Liver (tissue), 9 donors: ENCODE results near the gene CH25H. TPM values are rescaled to one million over a fixed set of nuclear protein-coding genes. Genes with fewer than 3 reads are reported as not detected.
A peak's percentile ranks its signal among the peaks of the same experiment; 100 is the strongest.

Experiments used
- DNase-seq: peaks from one replicate; pipeline ENCODE4 v3.0.0-alpha.2; 2017; ENCODE audit warnings: low spot score
- H3K27ac ChIP-seq, 2 donors: one replicate each; pipeline ENCODE4 v1.7.0; 2013; ENCODE audit warnings: inconsistent platforms in 2 of 2, low read length in 2 of 2, control low read depth in 1 of 2, low read depth in 1 of 2, mild to moderate bottlenecking in 1 of 2
- H3K27me3 ChIP-seq, 4 donors: one replicate each; pipeline versions ENCODE4 v1.6.1 to v1.7.0; 2013; ENCODE audit warnings: low read length in 3 of 4, inconsistent platforms in 1 of 4, mild to moderate bottlenecking in 1 of 4, moderate library complexity in 1 of 4; ENCODE audit not compliant: control insufficient read depth in 4 of 4, insufficient read depth in 4 of 4
- H3K36me3 ChIP-seq, 4 donors: one replicate each; pipeline versions ENCODE4 v1.6.1 to v1.7.0; 2013; ENCODE audit warnings: low read length in 3 of 4, mild to moderate bottlenecking in 3 of 4, low read depth in 1 of 4, moderate library complexity in 1 of 4; ENCODE audit not compliant: control insufficient read depth in 4 of 4, insufficient read depth in 3 of 4
- H3K4me1 ChIP-seq, 4 donors: one replicate each; pipeline versions ENCODE4 v1.6.1 to v1.7.0; 2013; ENCODE audit warnings: low read length in 3 of 4, mild to moderate bottlenecking in 3 of 4, moderate library complexity in 1 of 4; ENCODE audit not compliant: control insufficient read depth in 4 of 4, insufficient read depth in 4 of 4
- H3K4me3 ChIP-seq, 3 donors: one replicate each; pipeline versions ENCODE4 v1.6.1 to v1.7.0; 2013; ENCODE audit warnings: low read length in 3 of 3, control low read depth in 1 of 3, low read depth in 1 of 3, mild to moderate bottlenecking in 1 of 3
- H3K9ac ChIP-seq, 2 donors: one replicate each; pipeline ENCODE4 v1.7.0; 2013; ENCODE audit warnings: low read length in 2 of 2, mild to moderate bottlenecking in 2 of 2, moderate library complexity in 2 of 2, control low read depth in 1 of 2, low read depth in 1 of 2
- H3K9me3 ChIP-seq, 4 donors: one replicate each; pipeline versions ENCODE4 v1.6.1 to v1.7.0; 2013; ENCODE audit warnings: low read length in 3 of 4; ENCODE audit not compliant: control insufficient read depth in 4 of 4
- EGR1 ChIP-seq, 2 donors: IDR thresholded peaks; 2 replicates each; pipeline ENCODE4 v1.6.1; 2016 to 2018; ENCODE audit warnings: antibody characterized with exemption in 2 of 2, low read depth in 2 of 2
- FOXA1 ChIP-seq: IDR thresholded peaks from 2 replicates; pipeline ENCODE4 v1.6.1; 2016; ENCODE audit warnings: antibody characterized with exemption
- FOXA2 ChIP-seq: IDR thresholded peaks from 2 replicates; pipeline ENCODE4 v1.6.1; 2016; ENCODE audit warnings: antibody characterized with exemption
- GABPA ChIP-seq, 2 donors: IDR thresholded peaks in 1 of 2; conservative IDR thresholded peaks in 1 of 2; 2 replicates each; pipeline ENCODE4 v1.6.1; 2016; ENCODE audit warnings: antibody characterized with exemption in 2 of 2, mild to moderate bottlenecking in 1 of 2, moderate library complexity in 1 of 2
- HNF4A ChIP-seq, 2 donors: conservative IDR thresholded peaks; 2 replicates each; pipeline ENCODE4 v1.6.1; 2016; ENCODE audit warnings: antibody characterized with exemption in 2 of 2, mild to moderate bottlenecking in 2 of 2
- HNF4G ChIP-seq: IDR thresholded peaks from 2 replicates; pipeline ENCODE4 v1.6.1; 2016; ENCODE audit warnings: antibody characterized with exemption
- JUND ChIP-seq, 2 donors: IDR thresholded peaks; 2 replicates each; pipeline ENCODE4 v1.6.1; 2016; ENCODE audit warnings: antibody characterized with exemption in 2 of 2
- NR2F2 ChIP-seq: IDR thresholded peaks from 2 replicates; pipeline ENCODE4 v1.6.1; 2016; ENCODE audit warnings: antibody characterized with exemption
- RAD21 ChIP-seq, 2 donors: IDR thresholded peaks; 2 replicates each; pipeline ENCODE4 v1.6.1; 2016; ENCODE audit warnings: antibody characterized with exemption in 2 of 2, mild to moderate bottlenecking in 2 of 2
- RXRA ChIP-seq, 2 donors: IDR thresholded peaks; 2 replicates each; pipeline ENCODE4 v1.6.1; 2017 to 2018; ENCODE audit warnings: antibody characterized with exemption in 2 of 2, mild to moderate bottlenecking in 1 of 2
- SP1 ChIP-seq: IDR thresholded peaks from 2 replicates; pipeline ENCODE4 v1.6.1; 2018; ENCODE audit warnings: antibody characterized with exemption, mild to moderate bottlenecking
- TAF1 ChIP-seq: conservative IDR thresholded peaks from 2 replicates; pipeline ENCODE4 v1.6.1; 2016; ENCODE audit warnings: antibody characterized with exemption, mild to moderate bottlenecking
- YY1 ChIP-seq: IDR thresholded peaks from 2 replicates; pipeline ENCODE4 v1.6.1; 2016; ENCODE audit warnings: antibody characterized with exemption, mild to moderate bottlenecking
- WGBS: extraction: QIAGEN DNeasy Blood & Tissue Kit; methylation state at CpG from one replicate; pipeline ENCODE4 v1.1.7; 2013; 5-methylcytosine and 5-hydroxymethylcytosine counted together
- polyA plus RNA-seq, 2 donors: library from polyadenylated mRNA; stranded (reverse) in 1 of 2; unstranded in 1 of 2; fragments of 200-250 nt in 1 of 2; fragments of >200 nt in 1 of 2; fragmentation: Nextera tagmentation in 1 of 2; extraction: Ambion mirVana in 1 of 2; gene quantifications; one replicate each; pipeline versions ENCODE4 v1.2.1 to v1.2.3, GENCODE V29; 2013 to 2015
- total RNA-seq, 2 donors: library from RNA; depleted of rRNA; stranded (reverse); fragments of >200 nt; gene quantifications; one replicate each; pipeline ENCODE4 v1.2.3, GENCODE V29; 2014
- TF ChIP-seq, protein P1 (sequence below): IDR thresholded peaks from 2 replicates; pipeline ENCODE4 v1.6.1; 2016; ENCODE audit warnings: antibody characterized with exemption, mild to moderate bottlenecking
- TF ChIP-seq, protein P2 (sequence below): IDR thresholded peaks from 2 replicates; pipeline ENCODE4 v1.6.1; 2016; ENCODE audit warnings: antibody characterized with exemption
- TF ChIP-seq, protein P3 (sequence below): IDR thresholded peaks from 2 replicates; pipeline ENCODE4 v1.6.1; 2016; ENCODE audit warnings: antibody characterized with exemption
- TF ChIP-seq, protein P4 (sequence below): IDR thresholded peaks from 2 replicates; pipeline ENCODE4 v1.6.1; 2016; ENCODE audit warnings: antibody characterized with exemption
- TF ChIP-seq, protein P5 (sequence below): fragments of 150-350 bp; IDR thresholded peaks from 2 replicates; pipeline ENCODE4 v1.5.1; 2017; ENCODE audit warnings: improper control_type of control experiment, low read depth, low read length; ENCODE audit not compliant: missing input control
- donor health status: healthy.
- donor health status: healthy.
- donor health status: healthy.
- donor health status: healthy.
- donor health status: healthy.

CH25H gene
- total and polyA plus RNA-seq, 4 donors: 0.08 to 0.33 (median 0.25) TPM; not detected in 1

DNA sequence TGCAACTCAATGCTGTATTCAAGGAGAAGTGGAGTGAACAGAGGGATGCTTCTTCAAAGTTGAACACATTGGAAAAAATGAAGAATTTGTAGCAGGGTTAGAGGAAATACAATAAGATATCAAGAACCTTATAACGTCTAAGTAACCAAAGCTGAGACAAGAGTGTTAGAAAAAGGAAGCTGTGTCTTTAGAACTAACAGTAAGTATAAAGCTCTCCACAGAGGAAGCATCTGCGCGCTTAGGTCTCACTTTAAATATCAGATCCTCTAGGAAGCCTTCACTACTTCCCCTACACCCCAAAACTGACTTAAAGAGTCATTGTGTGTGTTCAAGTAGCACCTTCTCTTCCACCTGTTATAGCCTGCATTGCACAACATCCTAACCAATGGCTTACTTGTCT is 43.0 kb downstream of the CH25H start:
- TF ChIP-seq, protein P1, sequence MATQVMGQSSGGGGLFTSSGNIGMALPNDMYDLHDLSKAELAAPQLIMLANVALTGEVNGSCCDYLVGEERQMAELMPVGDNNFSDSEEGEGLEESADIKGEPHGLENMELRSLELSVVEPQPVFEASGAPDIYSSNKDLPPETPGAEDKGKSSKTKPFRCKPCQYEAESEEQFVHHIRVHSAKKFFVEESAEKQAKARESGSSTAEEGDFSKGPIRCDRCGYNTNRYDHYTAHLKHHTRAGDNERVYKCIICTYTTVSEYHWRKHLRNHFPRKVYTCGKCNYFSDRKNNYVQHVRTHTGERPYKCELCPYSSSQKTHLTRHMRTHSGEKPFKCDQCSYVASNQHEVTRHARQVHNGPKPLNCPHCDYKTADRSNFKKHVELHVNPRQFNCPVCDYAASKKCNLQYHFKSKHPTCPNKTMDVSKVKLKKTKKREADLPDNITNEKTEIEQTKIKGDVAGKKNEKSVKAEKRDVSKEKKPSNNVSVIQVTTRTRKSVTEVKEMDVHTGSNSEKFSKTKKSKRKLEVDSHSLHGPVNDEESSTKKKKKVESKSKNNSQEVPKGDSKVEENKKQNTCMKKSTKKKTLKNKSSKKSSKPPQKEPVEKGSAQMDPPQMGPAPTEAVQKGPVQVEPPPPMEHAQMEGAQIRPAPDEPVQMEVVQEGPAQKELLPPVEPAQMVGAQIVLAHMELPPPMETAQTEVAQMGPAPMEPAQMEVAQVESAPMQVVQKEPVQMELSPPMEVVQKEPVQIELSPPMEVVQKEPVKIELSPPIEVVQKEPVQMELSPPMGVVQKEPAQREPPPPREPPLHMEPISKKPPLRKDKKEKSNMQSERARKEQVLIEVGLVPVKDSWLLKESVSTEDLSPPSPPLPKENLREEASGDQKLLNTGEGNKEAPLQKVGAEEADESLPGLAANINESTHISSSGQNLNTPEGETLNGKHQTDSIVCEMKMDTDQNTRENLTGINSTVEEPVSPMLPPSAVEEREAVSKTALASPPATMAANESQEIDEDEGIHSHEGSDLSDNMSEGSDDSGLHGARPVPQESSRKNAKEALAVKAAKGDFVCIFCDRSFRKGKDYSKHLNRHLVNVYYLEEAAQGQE: no peak
- TF ChIP-seq, protein P2, sequence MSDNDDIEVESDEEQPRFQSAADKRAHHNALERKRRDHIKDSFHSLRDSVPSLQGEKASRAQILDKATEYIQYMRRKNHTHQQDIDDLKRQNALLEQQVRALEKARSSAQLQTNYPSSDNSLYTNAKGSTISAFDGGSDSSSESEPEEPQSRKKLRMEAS: peak; percentile 1
- TF ChIP-seq YY1: peak; percentile 1
- Histone ChIP-seq H3K4me1 (peaks cover 0 to 8% (median 7%) of the 10 kb centered on the region in 4 donors), H3K4me3 (no peak overlapping the region), H3K9ac (no peak overlapping the region), H3K36me3 (no peaks in the 10 kb centered on the region), H3K27me3 (no peaks in the 10 kb centered on the region), H3K9me3 (no peaks in the 10 kb centered on the region), H3K27ac (peak overlapping the region; percentile 34 to 48)
- 66% methylated on average over 3 of the region's 3 CpGs for WGBS
- no peak for DNase-seq

DNA sequence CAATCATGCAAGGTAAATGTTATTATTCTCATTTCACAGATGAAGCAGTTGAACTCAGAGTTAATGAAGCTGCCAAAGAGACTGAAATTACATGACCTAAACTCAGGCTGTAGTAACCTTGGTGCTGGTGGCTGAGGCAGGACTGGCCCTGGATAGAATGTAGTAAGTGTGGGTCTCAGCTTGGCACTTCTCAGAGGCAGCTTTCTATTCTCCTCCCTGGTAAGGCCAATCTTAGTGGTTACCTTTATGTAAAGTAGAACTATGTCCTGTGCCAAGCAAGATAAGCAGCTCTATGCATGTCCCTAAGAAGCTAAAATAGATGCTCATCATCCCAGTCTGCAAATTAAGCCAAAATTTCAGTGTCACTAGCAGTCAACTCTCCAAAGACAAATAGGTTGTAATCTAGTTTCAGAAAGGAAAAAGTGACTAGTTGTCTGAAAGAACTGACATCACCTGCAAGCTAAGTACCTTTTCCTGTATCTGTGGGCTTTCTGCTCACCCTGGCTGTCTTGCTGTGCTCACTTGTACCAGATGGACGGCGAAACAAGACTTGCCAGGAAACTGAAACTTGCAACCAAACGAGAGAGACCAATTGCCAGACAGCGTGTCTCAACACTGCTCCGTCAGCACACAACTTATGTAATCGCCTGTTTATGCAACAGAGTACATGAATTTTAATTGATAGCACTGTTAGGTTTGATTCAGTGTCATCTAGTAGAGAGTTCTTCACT is 43.7 kb downstream of the CH25H start:
- Histone ChIP-seq H3K9ac (peak overlapping the region in 1 of 2 donors; percentile 8), H3K36me3 (no peaks in the 10 kb centered on the region), H3K4me1 (peaks cover 0 to 8% (median 7%) of the 10 kb centered on the region in 4 donors), H3K27me3 (no peaks in the 10 kb centered on the region), H3K27ac (peak overlapping the region; percentile 34 to 48), H3K9me3 (no peaks in the 10 kb centered on the region), H3K4me3 (peak overlapping the region; percentile 17 to 59 (median 46))
- DNase-seq: no peak
- WGBS: 16% methylated on average over 6 of the region's 6 CpGs
- TF ChIP-seq NR2F2: no peak
- TF ChIP-seq, protein P3, sequence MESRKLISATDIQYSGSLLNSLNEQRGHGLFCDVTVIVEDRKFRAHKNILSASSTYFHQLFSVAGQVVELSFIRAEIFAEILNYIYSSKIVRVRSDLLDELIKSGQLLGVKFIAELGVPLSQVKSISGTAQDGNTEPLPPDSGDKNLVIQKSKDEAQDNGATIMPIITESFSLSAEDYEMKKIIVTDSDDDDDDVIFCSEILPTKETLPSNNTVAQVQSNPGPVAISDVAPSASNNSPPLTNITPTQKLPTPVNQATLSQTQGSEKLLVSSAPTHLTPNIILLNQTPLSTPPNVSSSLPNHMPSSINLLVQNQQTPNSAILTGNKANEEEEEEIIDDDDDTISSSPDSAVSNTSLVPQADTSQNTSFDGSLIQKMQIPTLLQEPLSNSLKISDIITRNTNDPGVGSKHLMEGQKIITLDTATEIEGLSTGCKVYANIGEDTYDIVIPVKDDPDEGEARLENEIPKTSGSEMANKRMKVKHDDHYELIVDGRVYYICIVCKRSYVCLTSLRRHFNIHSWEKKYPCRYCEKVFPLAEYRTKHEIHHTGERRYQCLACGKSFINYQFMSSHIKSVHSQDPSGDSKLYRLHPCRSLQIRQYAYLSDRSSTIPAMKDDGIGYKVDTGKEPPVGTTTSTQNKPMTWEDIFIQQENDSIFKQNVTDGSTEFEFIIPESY: no peak
- peak in 1 of 2 donors; percentile 18 for TF ChIP-seq RAD21 (IDR thresholded peaks at IDR 0.05)
- peak; percentile 6 for TF ChIP-seq SP1
- TF ChIP-seq, protein P1: no peak
- no peak for TF ChIP-seq EGR1 (IDR thresholded peaks at IDR 0.05; ENCODE audit: low read depth in 2 of 2)
- no peak for TF ChIP-seq TAF1
- no peak for TF ChIP-seq FOXA1
- TF ChIP-seq, protein P4, sequence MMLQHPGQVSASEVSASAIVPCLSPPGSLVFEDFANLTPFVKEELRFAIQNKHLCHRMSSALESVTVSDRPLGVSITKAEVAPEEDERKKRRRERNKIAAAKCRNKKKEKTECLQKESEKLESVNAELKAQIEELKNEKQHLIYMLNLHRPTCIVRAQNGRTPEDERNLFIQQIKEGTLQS: peak; percentile 60
- TF ChIP-seq JUND (IDR thresholded peaks at IDR 0.05): peak; percentile 14 to 49
- no peak for TF ChIP-seq FOXA2
- no peak for TF ChIP-seq HNF4G
- TF ChIP-seq, protein P2: peak; percentile 7
- TF ChIP-seq HNF4A (conservative IDR thresholded peaks at IDR 0.05): peak; percentile 12 to 50
- TF ChIP-seq, protein P5, sequence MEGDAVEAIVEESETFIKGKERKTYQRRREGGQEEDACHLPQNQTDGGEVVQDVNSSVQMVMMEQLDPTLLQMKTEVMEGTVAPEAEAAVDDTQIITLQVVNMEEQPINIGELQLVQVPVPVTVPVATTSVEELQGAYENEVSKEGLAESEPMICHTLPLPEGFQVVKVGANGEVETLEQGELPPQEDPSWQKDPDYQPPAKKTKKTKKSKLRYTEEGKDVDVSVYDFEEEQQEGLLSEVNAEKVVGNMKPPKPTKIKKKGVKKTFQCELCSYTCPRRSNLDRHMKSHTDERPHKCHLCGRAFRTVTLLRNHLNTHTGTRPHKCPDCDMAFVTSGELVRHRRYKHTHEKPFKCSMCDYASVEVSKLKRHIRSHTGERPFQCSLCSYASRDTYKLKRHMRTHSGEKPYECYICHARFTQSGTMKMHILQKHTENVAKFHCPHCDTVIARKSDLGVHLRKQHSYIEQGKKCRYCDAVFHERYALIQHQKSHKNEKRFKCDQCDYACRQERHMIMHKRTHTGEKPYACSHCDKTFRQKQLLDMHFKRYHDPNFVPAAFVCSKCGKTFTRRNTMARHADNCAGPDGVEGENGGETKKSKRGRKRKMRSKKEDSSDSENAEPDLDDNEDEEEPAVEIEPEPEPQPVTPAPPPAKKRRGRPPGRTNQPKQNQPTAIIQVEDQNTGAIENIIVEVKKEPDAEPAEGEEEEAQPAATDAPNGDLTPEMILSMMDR: no peak
- peak; percentile 19 for TF ChIP-seq YY1
- TF ChIP-seq RXRA (IDR thresholded peaks at IDR 0.05): peak; percentile 15 to 47
- TF ChIP-seq GABPA (IDR thresholded peaks at IDR 0.05 in 1 of 2, conservative IDR thresholded peaks at IDR 0.05 in 1 of 2): no peak
